SK-N-SH (cell line): ENCODE results near the gene RNU1-3. TPM values are rescaled to one million over a fixed set of nuclear protein-coding genes. Genes with fewer than 3 reads are reported as not detected.
"Not testable (repeated sequence)": the region's sequence is repeated elsewhere in the genome, so short reads cannot be mapped to it uniquely, and the experiment has no call there.

Source experiments
- CTCF ChIA-PET: fragments of 300-600, 350-600 bp; formaldehyde crosslinking; extraction: SDS; loops from one replicate; lab custom pipeline; 2021; lab: Yijun Ruan, JAX
- POLR2A ChIA-PET: fragments of 350-600 bp; sonication (Branson Sonifier 250); formaldehyde crosslinking; extraction: SDS; loops from one replicate; lab custom pipeline; 2020; ENCODE audit warnings: antibody characterized with exemption, inconsistent platforms; lab: Yijun Ruan, JAX
- DNase-seq: peaks from one replicate; pipeline ENCODE4 v3.0.0; 2012
- H2AFZ ChIP-seq: fragments of 200-600 bp; sonication (generic); 2 replicates; pipeline ENCODE4 v1.8.1; 2016; ENCODE audit warnings: antibody characterized with exemption, mild to moderate bottlenecking, low read depth
- H3F3A ChIP-seq: fragments of 200-600 bp; sonication (generic); replicated peaks from 2 replicates; pipeline ENCODE3; 2016; ENCODE audit warnings: antibody characterized with exemption, mild to moderate bottlenecking; ENCODE audit not compliant: insufficient read depth
- H3K27ac ChIP-seq, 2 experiments: fragments of 200-500 bp in 1 of 2; fragments of 200-600 bp in 1 of 2; sonication (Bioruptor generic) in 1 of 2; sonication (generic), shearing (Covaris generic) in 1 of 2; 2 replicates each; pipeline versions ENCODE4 v1.5.1 to v1.6.1; 2014 to 2016; ENCODE audit warnings: low read depth in 2 of 2, inconsistent platforms in 1 of 2, low read length in 1 of 2, mild to moderate bottlenecking in 1 of 2, mixed read lengths in 1 of 2
- H3K27me3 ChIP-seq: fragments of 200-600 bp; sonication (generic), shearing (Covaris generic); 2 replicates; pipeline ENCODE4 v1.6.1; 2016; ENCODE audit warnings: mixed run types; ENCODE audit not compliant: insufficient read depth
- H3K36me3 ChIP-seq, 2 experiments: fragments of 200-500 bp in 1 of 2; fragments of 200-600 bp in 1 of 2; sonication (Bioruptor generic) in 1 of 2; sonication (generic) in 1 of 2; replicated peaks in 1 of 2; 2 replicates each; pipeline versions ENCODE3 to v1.5.1; 2014 to 2016; ENCODE audit warnings: low read length in 1 of 2, mild to moderate bottlenecking in 1 of 2; ENCODE audit not compliant: insufficient read depth in 2 of 2, control insufficient read depth in 1 of 2
- H3K4me1 ChIP-seq, 2 experiments: fragments of 200-500 bp in 1 of 2; fragments of 200-600 bp in 1 of 2; sonication (Bioruptor generic) in 1 of 2; sonication (generic), shearing (Covaris generic) in 1 of 2; 2 replicates each; pipeline versions ENCODE4 v1.5.1 to v1.6.1; 2014 to 2016; ENCODE audit warnings: low read depth in 1 of 2, low read length in 1 of 2, mixed run types in 1 of 2; ENCODE audit not compliant: insufficient read depth in 2 of 2, control insufficient read depth in 1 of 2
- H3K4me2 ChIP-seq: fragments of 200-600 bp; sonication (generic), shearing (Covaris generic); 2 replicates; pipeline ENCODE4 v1.6.1; 2017; ENCODE audit warnings: mixed run types
- H3K4me3 ChIP-seq, 2 experiments: fragments of 200-500 bp in 1 of 2; fragments of 200-600 bp in 1 of 2; sonication (Bioruptor generic) in 1 of 2; sonication (generic), shearing (Covaris generic) in 1 of 2; 2 replicates each; pipeline versions ENCODE4 v1.5.1 to v1.8.1; 2014 to 2016; ENCODE audit warnings: low read depth in 2 of 2, inconsistent platforms in 1 of 2, low read length in 1 of 2, mild to moderate bottlenecking in 1 of 2, mixed read lengths in 1 of 2, moderate library complexity in 1 of 2
- H3K79me2 ChIP-seq: fragments of 200-600 bp; sonication (generic); 2 replicates; pipeline ENCODE4 v1.8.1; 2017; ENCODE audit warnings: mild to moderate bottlenecking; ENCODE audit not compliant: insufficient read depth
- H3K9ac ChIP-seq: fragments of 200-600 bp; sonication (generic); 2 replicates; pipeline ENCODE4 v1.6.1; 2017; ENCODE audit warnings: mixed run types
- H3K9me2 ChIP-seq: fragments of 200-600 bp; sonication (generic); 2 replicates; pipeline ENCODE4 v1.6.1; 2017; ENCODE audit warnings: mixed run types
- H3K9me3 ChIP-seq: fragments of 200-600 bp; sonication (generic); 2 replicates; pipeline ENCODE4 v1.6.1; 2017; ENCODE audit warnings: mixed run types, mild to moderate bottlenecking, moderate library complexity
- H4K20me1 ChIP-seq: fragments of 200-600 bp; sonication (generic); 2 replicates; pipeline ENCODE4 v1.6.1; 2017; ENCODE audit warnings: mild to moderate bottlenecking, mixed run types; ENCODE audit not compliant: insufficient read depth
- WGBS: methylation state at CpG from one replicate; pipeline ENCODE4 v1.1.6; 2017; ENCODE audit warnings: low lambda C conversion rate; 5-methylcytosine and 5-hydroxymethylcytosine counted together
- polyA plus RNA-seq, 3 experiments: library from polyadenylated mRNA; depleted of rRNA; stranded (reverse); fragments of >200 nt; gene quantifications; 2 replicates each; pipeline ENCODE4 v1.2.3, GENCODE V29; 2012

Gene RNU1-3
- polyA plus RNA-seq, 1 of the 3 experiments (the other 2 are of a cell fraction), result not detected

- 17% methylated on average over 15 of the region's 96 CpGs for WGBS
- H3K27me3 ChIP-seq, H4K20me1 ChIP-seq, H3K4me1 ChIP-seq, DNase-seq, H3K79me2 ChIP-seq, H3F3A ChIP-seq, H3K9ac ChIP-seq, H3K4me3 ChIP-seq, H3K9me2 ChIP-seq, H3K27ac ChIP-seq, H2AFZ ChIP-seq, H3K9me3 ChIP-seq, H3K36me3 ChIP-seq, H3K4me2 ChIP-seq: not testable (repeated sequence)
- CTCF ChIA-PET, result interaction anchor here (0.6 to 2.2 kb wide), 8 partner anchors 9 to 128 kb away, joined by 3 to 8 read pairs (median 4); no protein-coding TSS in a partner anchor
- POLR2A ChIA-PET, result interaction anchor here (0.5 to 1.2 kb wide), 3 partner anchors 11 to 211 kb away, joined by 3 to 4 read pairs (median 3); no protein-coding TSS in a partner anchor
Observed at GRCh38 chr1:16693449-16694307, 26.9 kb upstream of the RNU1-3 start.

GRCh38 chr1:16692717-16693448 lies 26.1 kb upstream of the RNU1-3 start:
- H3K9me3 ChIP-seq, H2AFZ ChIP-seq, H3K27ac ChIP-seq, H3K9ac ChIP-seq, H3K79me2 ChIP-seq, H3K4me1 ChIP-seq, H3K4me2 ChIP-seq, H3K4me3 ChIP-seq, DNase-seq, H3K27me3 ChIP-seq, H3K9me2 ChIP-seq, H3K36me3 ChIP-seq, POLR2A ChIA-PET, H3F3A ChIP-seq, H4K20me1 ChIP-seq: not testable (repeated sequence)
- CTCF ChIA-PET, result interaction anchor here (0.6 to 2.2 kb wide), 7 partner anchors 9 to 127 kb away, joined by 3 to 8 read pairs (median 5); no protein-coding TSS in a partner anchor
- WGBS, result 79% methylated on average over 13 of the region's 79 CpGs

GRCh38 chr1:16692283-16692682 lies 25.5 kb upstream of the RNU1-3 start:
- H3K9me2 ChIP-seq, H3K36me3 ChIP-seq, H3K27ac ChIP-seq, H3K79me2 ChIP-seq, H3K9me3 ChIP-seq, H3K9ac ChIP-seq, H3K4me3 ChIP-seq, H3K27me3 ChIP-seq, H2AFZ ChIP-seq, POLR2A ChIA-PET, H3F3A ChIP-seq, H3K4me1 ChIP-seq, H3K4me2 ChIP-seq, H4K20me1 ChIP-seq: not testable (repeated sequence)
- DNase-seq, result peak; percentile 17
- 95% methylated on average over 19 of the region's 39 CpGs for WGBS
- CTCF ChIA-PET, result interaction anchor here (1.2 to 1.4 kb wide), 2 partner anchors 10 to 68 kb away, joined by 4 to 5 read pairs; no protein-coding TSS in a partner anchor

GRCh38 chr1:16690971-16691682 lies 24.4 kb upstream of the RNU1-3 start:
- H3K9ac ChIP-seq, H3K4me2 ChIP-seq, H3K9me3 ChIP-seq, H3K36me3 ChIP-seq, H3K27me3 ChIP-seq, DNase-seq, H3K9me2 ChIP-seq, H2AFZ ChIP-seq, H3F3A ChIP-seq, H3K4me1 ChIP-seq, H3K79me2 ChIP-seq, H3K4me3 ChIP-seq, POLR2A ChIA-PET, H4K20me1 ChIP-seq, H3K27ac ChIP-seq: not testable (repeated sequence)
- 84% methylated on average over 6 of the region's 13 CpGs for WGBS
- CTCF ChIA-PET, result interaction anchor here (1.4 to 1.5 kb wide), 2 partner anchors 12 to 17 kb away, joined by 4 to 7 read pairs; no protein-coding TSS in a partner anchor

GRCh38 chr1:16687132-16687800 lies 20.5 kb upstream of the RNU1-3 start:
- DNase-seq, POLR2A ChIA-PET, H3K4me1 ChIP-seq, H3K4me2 ChIP-seq, H3F3A ChIP-seq, H4K20me1 ChIP-seq, H3K36me3 ChIP-seq, H3K27ac ChIP-seq, H3K4me3 ChIP-seq, H2AFZ ChIP-seq, H3K9me2 ChIP-seq, H3K27me3 ChIP-seq, H3K9ac ChIP-seq, H3K79me2 ChIP-seq, H3K9me3 ChIP-seq: not testable (repeated sequence)
- 59% methylated on average over 13 of the region's 13 CpGs for WGBS
- CTCF ChIA-PET, result interaction anchor here (0.6 to 2.7 kb wide), 5 partner anchors 9 to 66 kb away, joined by 3 to 11 read pairs (median 3); no protein-coding TSS in a partner anchor
